ENCODE results near the gene SIT1. TPM values are rescaled to one million over a fixed set of nuclear protein-coding genes. Genes with fewer than 3 reads are reported as not detected.
A peak's percentile ranks its signal among the peaks of the same experiment; 100 is the strongest.

Gene SIT1
- total RNA-seq, 2 experiments from 2014 or later: 121 to 176 TPM

DNA sequence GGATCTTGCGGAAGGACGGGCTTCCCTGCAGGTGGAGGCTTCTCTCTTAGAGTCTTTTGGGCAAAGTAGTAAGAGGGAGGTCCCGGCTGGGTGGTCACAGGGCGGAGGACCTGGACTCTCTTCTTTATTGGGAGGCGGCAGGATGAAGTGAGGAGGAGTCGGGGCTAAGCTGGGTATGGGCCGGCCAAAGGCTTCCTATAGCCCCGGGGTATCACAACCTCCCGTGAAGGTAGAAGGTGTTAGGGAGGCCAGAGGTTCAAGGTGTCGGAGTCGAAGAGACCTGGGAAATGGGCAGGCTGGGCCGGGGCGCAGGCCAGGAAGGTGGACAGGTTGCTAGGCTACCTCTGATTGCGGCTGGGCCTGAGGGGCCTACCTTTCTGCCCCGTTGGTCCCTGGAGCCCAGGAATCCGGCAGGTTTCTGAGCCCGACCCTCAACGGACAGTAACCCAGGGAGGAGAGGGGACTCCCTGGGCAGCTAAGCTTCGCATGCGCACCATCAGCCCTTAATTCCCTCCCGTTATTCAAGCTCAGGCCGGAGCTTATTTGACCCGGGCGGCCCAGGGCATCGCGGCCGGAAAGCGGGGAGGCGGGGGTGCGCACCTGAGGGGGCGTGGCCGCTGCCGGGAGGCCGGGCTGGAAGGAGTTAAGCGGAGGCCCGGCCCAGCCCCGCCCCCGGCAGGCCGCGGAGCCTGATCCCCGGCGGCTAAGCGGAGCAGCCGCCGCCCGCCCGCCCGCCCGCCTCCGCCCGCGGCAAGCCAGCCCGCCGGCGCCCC, 46.0 kb downstream of the SIT1 start, which contains the start of gene TESK1:
TESK1 (plus strand) TSS at position 685 of the 773 bp plus-strand sequence. CDS start 358 bp downstream, outside the sequence.
- peak within 1 kb of the TSS; percentile 79 for H3K27ac ChIP-seq (ENCODE audit: low read depth, low read length, poor library complexity, severe bottlenecking)
- ChIA-PET CTCF (ENCODE audit: unreplicated experiment) (interaction anchor here (1.0 to 1.9 kb wide), 2 partner anchors 43 to 54 kb away, joined by 3 to 6 read pairs; no protein-coding TSS in a partner anchor), POLR2A (interaction anchor here (0.6 to 2.1 kb wide), 6 partner anchors 13 to 161 kb away, joined by 3 to 9 read pairs (median 6); partner anchors contain the start of genes CCDC107, CD72 and RMRP)
- TF ChIP-seq, protein P1, sequence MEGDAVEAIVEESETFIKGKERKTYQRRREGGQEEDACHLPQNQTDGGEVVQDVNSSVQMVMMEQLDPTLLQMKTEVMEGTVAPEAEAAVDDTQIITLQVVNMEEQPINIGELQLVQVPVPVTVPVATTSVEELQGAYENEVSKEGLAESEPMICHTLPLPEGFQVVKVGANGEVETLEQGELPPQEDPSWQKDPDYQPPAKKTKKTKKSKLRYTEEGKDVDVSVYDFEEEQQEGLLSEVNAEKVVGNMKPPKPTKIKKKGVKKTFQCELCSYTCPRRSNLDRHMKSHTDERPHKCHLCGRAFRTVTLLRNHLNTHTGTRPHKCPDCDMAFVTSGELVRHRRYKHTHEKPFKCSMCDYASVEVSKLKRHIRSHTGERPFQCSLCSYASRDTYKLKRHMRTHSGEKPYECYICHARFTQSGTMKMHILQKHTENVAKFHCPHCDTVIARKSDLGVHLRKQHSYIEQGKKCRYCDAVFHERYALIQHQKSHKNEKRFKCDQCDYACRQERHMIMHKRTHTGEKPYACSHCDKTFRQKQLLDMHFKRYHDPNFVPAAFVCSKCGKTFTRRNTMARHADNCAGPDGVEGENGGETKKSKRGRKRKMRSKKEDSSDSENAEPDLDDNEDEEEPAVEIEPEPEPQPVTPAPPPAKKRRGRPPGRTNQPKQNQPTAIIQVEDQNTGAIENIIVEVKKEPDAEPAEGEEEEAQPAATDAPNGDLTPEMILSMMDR (conservative IDR thresholded peaks at IDR 0.05; ENCODE audit: low read length): no peak
- TF ChIP-seq EZH2phosphoT487 (IDR thresholded peaks at IDR 0.05; ENCODE audit: borderline replicate concordance, low read depth, low read length): no peak
- H2AFZ ChIP-seq (ENCODE audit: low read length): peak within 1 kb of the TSS; percentile 56; the same call in 1 of the 2 replicates
- H4K20me1 ChIP-seq (ENCODE audit: insufficient read depth, low read length): no peaks in the 10 kb centered on the region
- H3K4me1 ChIP-seq (ENCODE audit: insufficient read depth, low read length, poor library complexity, severe bottlenecking): peaks cover 22% of the 10 kb centered on the region
- H3K36me3 ChIP-seq (ENCODE audit: insufficient read depth, low read length): peaks cover 32% of the 10 kb centered on the region
- intact Hi-C loops (cut with micrococcal nuclease; ENCODE audit: unreplicated experiment): loop anchor here (1.0 to 10.0 kb wide), 4 partner anchors 45 to 530 kb away; partner anchors contain the start of genes CCDC107, CREB3, FANCG and RMRP
- H3K4me2 ChIP-seq (ENCODE audit: low read length): peak within 1 kb of the TSS; percentile 95
- no peaks in the 10 kb centered on the region for H3K9me2 ChIP-seq (ENCODE audit: insufficient read depth, low read length)
- H3K79me2 ChIP-seq (ENCODE audit: insufficient read depth, low read depth, low read length): peaks cover 15% of the 10 kb centered on the region
- H3K4me3 ChIP-seq (ENCODE audit: low read depth, low read length, poor library complexity, severe bottlenecking): peak within 1 kb of the TSS; percentile 90
- peak; percentile 91 for DNase-seq (ENCODE audit: low spot score)
- BruUV-seq (replicated peaks): no TSS peak
- no peaks in the 10 kb centered on the region for H3K9me3 ChIP-seq (ENCODE audit: low read length)

DNA sequence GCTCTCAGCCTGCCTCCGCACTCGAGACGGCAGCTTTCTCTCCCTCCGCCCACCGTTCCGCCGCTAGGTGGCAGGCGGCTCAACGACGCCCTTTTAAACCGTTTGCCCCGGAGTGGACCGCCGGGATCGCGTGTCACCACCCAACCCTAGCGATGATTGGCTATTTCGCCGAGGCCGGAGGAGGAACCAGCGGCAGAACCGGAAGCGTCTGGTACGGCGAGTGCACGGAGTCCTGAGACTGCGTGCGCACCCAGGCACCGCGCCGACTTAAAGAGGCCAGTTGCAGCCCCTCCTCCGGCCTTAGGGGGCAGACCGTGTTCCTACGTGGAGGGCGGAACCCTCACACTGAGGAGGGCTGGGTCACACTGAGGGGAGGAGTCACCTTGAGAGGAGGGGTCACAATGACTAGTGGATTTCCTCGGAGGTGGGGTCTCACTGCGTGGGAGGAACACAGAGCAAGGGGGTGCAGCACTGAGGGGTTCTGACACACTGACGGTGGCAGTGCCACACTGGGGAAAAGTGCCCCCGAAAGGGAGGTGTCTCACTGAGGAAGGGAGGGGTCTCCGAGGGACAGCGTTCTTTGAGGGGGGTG, 46.6 kb downstream of the SIT1 start:
- Histone ChIP-seq H3K9me3 (ENCODE audit: low read length) (no peaks in the 10 kb centered on the region), H3K4me1 (ENCODE audit: insufficient read depth, low read length, poor library complexity, severe bottlenecking) (peaks cover 26% of the 10 kb centered on the region), H3K9me2 (ENCODE audit: insufficient read depth, low read length) (no peaks in the 10 kb centered on the region), H3K79me2 (ENCODE audit: insufficient read depth, low read depth, low read length) (peaks cover 15% of the 10 kb centered on the region), H4K20me1 (ENCODE audit: insufficient read depth, low read length) (no peaks in the 10 kb centered on the region), H3K27ac (ENCODE audit: low read depth, low read length, poor library complexity, severe bottlenecking) (peak overlapping the region; percentile 79), H2AFZ (ENCODE audit: low read length) (peak overlapping the region; percentile 85; the same call in 1 of the 2 replicates), H3K36me3 (ENCODE audit: insufficient read depth, low read length) (peaks cover 25% of the 10 kb centered on the region), H3K4me2 (ENCODE audit: low read length) (peak overlapping the region; percentile 95), H3K4me3 (ENCODE audit: low read depth, low read length, poor library complexity, severe bottlenecking) (peak overlapping the region; percentile 90)
- ChIA-PET POLR2A (interaction anchor here (0.5 to 1.7 kb wide), 7 partner anchors 28 to 616 kb away, joined by 3 to 7 read pairs (median 3); partner anchors contain the start of genes ARHGEF39, CCDC107, RMRP and SIT1), CTCF (ENCODE audit: unreplicated experiment) (interaction anchor here (0.6 to 1.1 kb wide), 5 partner anchors 13 to 938 kb away, joined by 3 to 4 read pairs (median 3); partner anchors contain the start of genes CCDC107, CREB3 and RMRP)
- intact Hi-C loops (cut with micrococcal nuclease; ENCODE audit: unreplicated experiment): loop anchor here (1.0 to 10.0 kb wide), 4 partner anchors 45 to 529 kb away; partner anchors contain the start of genes CCDC107, CREB3, FANCG and RMRP
- peak; percentile 100 for DNase-seq (ENCODE audit: low spot score)
- no TSS peak for BruUV-seq (replicated peaks)
- no peak for TF ChIP-seq EZH2phosphoT487 (IDR thresholded peaks at IDR 0.05; ENCODE audit: borderline replicate concordance, low read depth, low read length)
- TF ChIP-seq, protein P1 (conservative IDR thresholded peaks at IDR 0.05; ENCODE audit: low read length): peak; percentile 90

Data from OCI-LY7 (cell line).